Measurements from ENCODE around the gene KIAA0825.

- TF ChIP-seq CTCF (conservative IDR thresholded peaks at IDR 0.05; ENCODE audit: low read depth in 2 of 2) (no peak), EZH2phosphoT487 (IDR thresholded peaks at IDR 0.05; ENCODE audit: unreplicated experiment) (no peak)
Measured at GRCh38 chr5:94517490-94518488, 100.6 kb downstream of the KIAA0825 start.

All from GM23338 (cell line).